Glutamatergic neuron (in vitro differentiated cells): ENCODE data around the gene PSMC3. TPM values are rescaled to one million over a fixed set of nuclear protein-coding genes. Genes with fewer than 3 reads are reported as not detected.
A peak's percentile ranks its signal among the peaks of the same experiment; 100 is the strongest.

Source experiments
- DNase-seq: peaks from one replicate; pipeline ENCODE4 v3.0.0; 2022
- H3K27ac Mint-ChIP-seq: one replicate; pipeline ENCODE4 v1.8.0; 2020; ENCODE audit warnings: mild to moderate bottlenecking, mixed read lengths, inconsistent platforms; ENCODE audit not compliant: unreplicated experiment
- H3K27me3 Mint-ChIP-seq: one replicate; pipeline ENCODE4 v1.8.0; 2020; ENCODE audit warnings: mild to moderate bottlenecking, moderate library complexity, mixed read lengths, inconsistent platforms; ENCODE audit not compliant: unreplicated experiment
- H3K36me3 Mint-ChIP-seq: one replicate; pipeline ENCODE4 v1.8.0; 2020; ENCODE audit warnings: mild to moderate bottlenecking, mixed read lengths, inconsistent platforms; ENCODE audit not compliant: unreplicated experiment
- H3K4me1 Mint-ChIP-seq: one replicate; pipeline ENCODE4 v1.8.0; 2020; ENCODE audit warnings: mild to moderate bottlenecking, low read depth, mixed read lengths, inconsistent platforms; ENCODE audit not compliant: unreplicated experiment
- H3K4me3 Mint-ChIP-seq: one replicate; pipeline ENCODE4 v1.8.0; 2020; ENCODE audit warnings: mild to moderate bottlenecking, mixed read lengths, inconsistent platforms; ENCODE audit not compliant: unreplicated experiment
- H3K9me3 Mint-ChIP-seq: one replicate; pipeline ENCODE4 v1.8.0; 2020; ENCODE audit warnings: mild to moderate bottlenecking, moderate library complexity, mixed read lengths, inconsistent platforms; ENCODE audit not compliant: unreplicated experiment
- total RNA-seq: library from RNA; stranded (reverse); fragmentation: NEBNext Ultra II Directional; extraction: Animal tissue kit (Norgen Biotek cat#: 25700); gene quantifications from one replicate; pipeline ENCODE4 v1.2.1, GENCODE V29; 2021; ENCODE audit not compliant: unreplicated experiment
- TF ChIP-seq, protein P1 (sequence below): fragments of 200-600 bp; sonication (generic); IDR thresholded peaks from one replicate; pipeline ENCODE4 v1.5.0; 2021; ENCODE audit not compliant: partially characterized antibody, unreplicated experiment

PSMC3 gene
- total RNA-seq, 1 donor from 2014 or later, result 112 TPM

DNA sequence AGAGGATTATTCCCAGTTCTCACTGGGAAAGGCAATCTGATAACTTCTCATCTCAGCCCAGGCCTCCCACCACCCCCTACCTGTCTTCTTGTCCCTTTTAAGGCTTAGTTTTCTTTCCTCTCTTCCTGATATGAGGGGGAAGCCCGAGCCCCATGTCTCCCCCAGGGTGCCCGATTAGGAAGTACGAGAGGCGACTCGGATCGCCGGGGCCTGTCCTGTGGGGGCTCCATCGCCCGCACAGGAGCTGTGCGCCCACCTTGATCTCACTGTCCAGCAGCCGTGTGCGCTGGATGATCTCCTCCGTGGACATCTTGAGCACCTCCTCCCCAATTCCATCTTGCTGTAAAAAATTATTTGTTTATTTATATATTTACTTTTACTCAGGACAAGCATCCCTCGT is 628 bp downstream of the PSMC3 start:
- Mint-ChIP-seq H3K27ac (peak overlapping the region; percentile 99), H3K4me3 (peak overlapping the region; percentile 99)
- TF ChIP-seq, protein P1, sequence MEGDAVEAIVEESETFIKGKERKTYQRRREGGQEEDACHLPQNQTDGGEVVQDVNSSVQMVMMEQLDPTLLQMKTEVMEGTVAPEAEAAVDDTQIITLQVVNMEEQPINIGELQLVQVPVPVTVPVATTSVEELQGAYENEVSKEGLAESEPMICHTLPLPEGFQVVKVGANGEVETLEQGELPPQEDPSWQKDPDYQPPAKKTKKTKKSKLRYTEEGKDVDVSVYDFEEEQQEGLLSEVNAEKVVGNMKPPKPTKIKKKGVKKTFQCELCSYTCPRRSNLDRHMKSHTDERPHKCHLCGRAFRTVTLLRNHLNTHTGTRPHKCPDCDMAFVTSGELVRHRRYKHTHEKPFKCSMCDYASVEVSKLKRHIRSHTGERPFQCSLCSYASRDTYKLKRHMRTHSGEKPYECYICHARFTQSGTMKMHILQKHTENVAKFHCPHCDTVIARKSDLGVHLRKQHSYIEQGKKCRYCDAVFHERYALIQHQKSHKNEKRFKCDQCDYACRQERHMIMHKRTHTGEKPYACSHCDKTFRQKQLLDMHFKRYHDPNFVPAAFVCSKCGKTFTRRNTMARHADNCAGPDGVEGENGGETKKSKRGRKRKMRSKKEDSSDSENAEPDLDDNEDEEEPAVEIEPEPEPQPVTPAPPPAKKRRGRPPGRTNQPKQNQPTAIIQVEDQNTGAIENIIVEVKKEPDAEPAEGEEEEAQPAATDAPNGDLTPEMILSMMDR, result no peak

GRCh38 chr11:47418454-47419259 is 7.6 kb downstream of the PSMC3 start:
- peaks cover 6% of the 10 kb centered on the region for H3K9me3 Mint-ChIP-seq
- TF ChIP-seq, protein P1, result no peak
- H3K4me3 Mint-ChIP-seq, result no peak overlapping the region
- H3K27ac Mint-ChIP-seq, result no peak overlapping the region
- no peak for DNase-seq
- peaks cover 9% of the 10 kb centered on the region for H3K36me3 Mint-ChIP-seq
- peaks cover 7% of the 10 kb centered on the region for H3K27me3 Mint-ChIP-seq
- H3K4me1 Mint-ChIP-seq, result no peaks in the 10 kb centered on the region

More for the DNA sequence above, 628 bp downstream of the PSMC3 start:
- no peak for DNase-seq
- peaks cover 12% of the 10 kb centered on the region for H3K27me3 Mint-ChIP-seq
- H3K4me1 Mint-ChIP-seq, result peaks cover 5% of the 10 kb centered on the region
- H3K9me3 Mint-ChIP-seq, result peaks cover 10% of the 10 kb centered on the region
- H3K36me3 Mint-ChIP-seq, result no peaks in the 10 kb centered on the region

DNA sequence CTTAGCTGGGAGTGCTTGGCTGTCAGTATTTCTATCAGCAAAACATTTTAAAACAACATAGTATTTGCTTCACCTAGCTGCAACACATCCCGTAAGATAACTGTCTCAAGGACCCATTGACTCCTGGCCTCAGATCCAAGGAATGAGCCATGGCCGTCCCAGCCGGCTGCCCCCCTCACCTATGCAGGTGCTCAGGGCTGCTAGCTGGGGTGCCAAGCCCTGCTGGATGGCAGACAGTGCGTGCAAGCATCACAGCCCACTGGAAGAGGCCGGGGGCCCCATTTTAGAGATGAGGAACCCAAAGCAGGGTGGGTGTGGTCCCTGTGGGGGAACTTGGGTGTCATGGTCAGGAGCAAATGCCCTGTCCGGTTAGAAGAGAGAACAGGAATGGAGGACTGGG is 8.5 kb downstream of the PSMC3 start:
- H3K27me3 Mint-ChIP-seq, result peaks cover 8% of the 10 kb centered on the region
- DNase-seq, result no peak
- peaks cover 6% of the 10 kb centered on the region for H3K9me3 Mint-ChIP-seq
- peaks cover 10% of the 10 kb centered on the region for H3K36me3 Mint-ChIP-seq
- H3K4me3 Mint-ChIP-seq, result no peak overlapping the region
- TF ChIP-seq, protein P1, result no peak
- H3K27ac Mint-ChIP-seq, result no peak overlapping the region
- no peaks in the 10 kb centered on the region for H3K4me1 Mint-ChIP-seq

DNA sequence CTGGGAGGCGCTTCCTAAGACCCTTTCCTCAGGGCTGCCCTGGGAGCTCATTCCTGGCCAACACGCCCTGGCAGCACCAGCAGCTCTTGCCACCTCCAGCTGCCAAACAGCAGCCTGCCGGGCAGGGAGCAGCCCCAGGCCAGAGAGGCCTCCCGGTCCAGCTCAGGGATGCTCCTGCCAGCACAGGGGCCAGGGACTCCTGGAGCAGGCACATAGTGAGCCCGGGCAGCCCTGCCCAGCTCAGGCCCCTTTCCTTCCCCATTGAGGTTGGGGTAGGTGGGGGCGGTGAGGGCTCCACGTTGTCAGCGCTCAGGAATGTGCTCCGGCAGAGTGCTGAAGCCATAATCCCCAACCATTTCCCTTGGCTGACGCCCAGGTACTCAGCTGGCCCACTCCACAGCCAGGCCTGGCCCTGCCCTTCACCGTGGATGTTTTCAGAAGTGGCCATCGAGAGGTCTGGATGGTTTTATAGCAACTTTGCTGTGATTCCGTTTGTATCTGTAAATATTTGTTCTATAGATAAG is 10.2 kb downstream of the PSMC3 start:
- H3K4me1 Mint-ChIP-seq, result no peaks in the 10 kb centered on the region
- no peak overlapping the region for H3K27ac Mint-ChIP-seq
- no peak for DNase-seq
- peaks cover 10% of the 10 kb centered on the region for H3K27me3 Mint-ChIP-seq
- TF ChIP-seq, protein P1, result no peak
- peaks cover 10% of the 10 kb centered on the region for H3K36me3 Mint-ChIP-seq
- H3K9me3 Mint-ChIP-seq, result peaks cover 6% of the 10 kb centered on the region
- no peak overlapping the region for H3K4me3 Mint-ChIP-seq
